Measurements from ENCODE around the gene MSANTD1.
"Not testable (repeated sequence)": the region's sequence is repeated elsewhere in the genome, so short reads cannot be mapped to it uniquely, and the experiment has no call there.

MSANTD1 gene

GRCh38 chr4:3296651-3297050, 47.7 kb downstream of the MSANTD1 start:
- H3K4me3 ChIP-seq (ENCODE audit: low read depth in 1 of 2, low read length in 1 of 2) = no peak overlapping the region
- H3K27me3 ChIP-seq = peaks cover 87% of the 10 kb centered on the region
- no peaks in the 10 kb centered on the region for H3K36me3 ChIP-seq
- no peak overlapping the region for H3K27ac ChIP-seq
- H3K9me3 ChIP-seq = no peaks in the 10 kb centered on the region
- no peak for TF ChIP-seq CTCF (IDR thresholded peaks at IDR 0.05)
- H3K4me1 ChIP-seq (ENCODE audit: control insufficient read depth in 1 of 2, insufficient read depth in 1 of 2, low read depth in 1 of 2, low read length in 1 of 2) = peaks cover 8 to 10% of the 10 kb centered on the region in 2 experiments

DNA sequence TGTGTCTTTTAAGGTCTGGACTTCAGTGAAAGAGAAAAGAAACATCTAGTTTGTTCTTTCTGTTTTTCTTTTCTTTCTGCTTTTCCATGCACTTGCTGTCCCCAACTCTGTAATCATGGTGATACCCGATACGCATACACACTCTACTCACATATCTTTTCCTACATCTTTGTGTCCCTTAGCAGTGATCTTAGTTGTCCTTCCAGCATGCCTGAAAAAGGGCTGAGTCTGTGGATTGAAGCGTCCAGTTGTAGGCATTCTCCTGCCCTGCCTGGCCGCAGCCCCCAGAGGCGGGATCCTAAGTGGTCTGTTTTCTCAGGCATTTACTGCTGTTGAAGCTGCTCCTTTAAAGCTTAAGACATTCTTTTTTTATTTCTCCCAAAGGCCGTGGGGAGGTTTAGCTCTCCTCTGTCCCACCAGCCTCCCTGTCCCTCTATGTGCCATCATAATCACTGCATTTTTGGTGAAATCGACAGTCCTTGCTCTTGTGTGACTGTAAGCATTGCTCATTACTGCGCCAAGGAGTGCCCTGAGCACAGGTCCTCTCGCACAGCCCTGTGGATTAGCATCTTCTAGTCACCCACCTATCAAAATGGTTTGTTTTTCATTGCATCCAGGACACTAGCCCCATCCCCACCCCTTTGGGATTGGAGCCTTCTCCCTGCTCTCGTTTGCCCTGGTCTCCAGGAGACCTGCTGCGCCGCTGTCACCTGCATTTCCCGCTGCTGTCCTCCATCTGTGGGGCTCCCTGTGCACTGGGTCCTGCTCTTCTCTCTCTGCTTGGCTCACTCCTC, 48.3 kb downstream of the MSANTD1 start:
- Histone ChIP-seq H3K4me3 (ENCODE audit: low read depth in 1 of 2, low read length in 1 of 2) (no peak overlapping the region), H3K4me1 (ENCODE audit: control insufficient read depth in 1 of 2, insufficient read depth in 1 of 2, low read depth in 1 of 2, low read length in 1 of 2) (peaks cover 2 to 4% of the 10 kb centered on the region in 2 experiments), H3K36me3 (no peaks in the 10 kb centered on the region), H3K9me3 (no peaks in the 10 kb centered on the region), H3K27ac (no peak overlapping the region), H3K27me3 (peaks cover 87% of the 10 kb centered on the region)
- no peak for TF ChIP-seq CTCF (IDR thresholded peaks at IDR 0.05)

DNA sequence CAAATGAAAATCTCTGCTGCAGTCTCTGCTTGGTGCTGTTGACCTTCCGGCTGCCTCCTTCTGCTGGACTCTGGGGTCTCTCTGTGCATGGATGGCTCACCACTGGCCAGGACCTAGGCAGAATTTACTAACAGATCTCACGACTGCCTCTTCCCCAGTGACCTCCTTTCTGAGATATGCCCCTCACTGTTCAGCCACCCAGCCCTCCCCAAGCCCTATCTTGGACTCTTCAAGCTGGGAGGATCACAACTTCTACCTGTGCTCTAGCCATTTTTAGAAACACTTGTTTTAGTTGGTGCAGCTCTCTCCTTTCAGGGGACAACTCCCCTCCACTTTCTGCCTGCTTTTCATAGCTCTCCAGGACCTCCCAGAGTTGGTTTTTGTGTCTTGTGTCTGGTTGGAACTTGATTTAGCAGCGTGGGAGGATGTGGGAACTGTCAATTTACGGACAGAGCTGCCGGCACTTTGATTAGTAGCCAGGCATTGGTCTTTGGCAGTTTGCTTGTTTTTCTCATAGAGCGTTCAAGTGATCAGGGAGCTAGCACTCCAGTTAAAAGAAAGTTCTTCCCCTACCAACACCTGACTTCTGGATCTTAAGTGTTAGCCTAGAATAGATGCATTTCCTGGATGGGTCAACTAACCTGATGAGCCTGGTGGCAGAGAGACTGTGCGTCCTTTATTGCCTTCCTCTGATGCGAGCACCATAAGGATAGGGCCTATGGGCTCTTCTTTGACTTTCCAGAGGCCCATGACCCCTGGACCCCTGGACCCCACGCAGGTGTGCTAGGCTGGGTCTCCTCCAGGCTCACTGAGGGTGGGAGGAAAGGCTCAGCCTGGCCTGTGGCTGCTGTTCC, 50.4 kb downstream of the MSANTD1 start:
- Histone ChIP-seq H3K4me3 (ENCODE audit: low read depth in 1 of 2, low read length in 1 of 2) (no peak overlapping the region), H3K27ac (no peak overlapping the region), H3K36me3 (no peaks in the 10 kb centered on the region), H3K27me3 (peaks cover 90% of the 10 kb centered on the region), H3K4me1 (ENCODE audit: control insufficient read depth in 1 of 2, insufficient read depth in 1 of 2, low read depth in 1 of 2, low read length in 1 of 2) (no peaks in the 10 kb centered on the region), H3K9me3 (no peaks in the 10 kb centered on the region)
- no peak for TF ChIP-seq CTCF (IDR thresholded peaks at IDR 0.05)

DNA sequence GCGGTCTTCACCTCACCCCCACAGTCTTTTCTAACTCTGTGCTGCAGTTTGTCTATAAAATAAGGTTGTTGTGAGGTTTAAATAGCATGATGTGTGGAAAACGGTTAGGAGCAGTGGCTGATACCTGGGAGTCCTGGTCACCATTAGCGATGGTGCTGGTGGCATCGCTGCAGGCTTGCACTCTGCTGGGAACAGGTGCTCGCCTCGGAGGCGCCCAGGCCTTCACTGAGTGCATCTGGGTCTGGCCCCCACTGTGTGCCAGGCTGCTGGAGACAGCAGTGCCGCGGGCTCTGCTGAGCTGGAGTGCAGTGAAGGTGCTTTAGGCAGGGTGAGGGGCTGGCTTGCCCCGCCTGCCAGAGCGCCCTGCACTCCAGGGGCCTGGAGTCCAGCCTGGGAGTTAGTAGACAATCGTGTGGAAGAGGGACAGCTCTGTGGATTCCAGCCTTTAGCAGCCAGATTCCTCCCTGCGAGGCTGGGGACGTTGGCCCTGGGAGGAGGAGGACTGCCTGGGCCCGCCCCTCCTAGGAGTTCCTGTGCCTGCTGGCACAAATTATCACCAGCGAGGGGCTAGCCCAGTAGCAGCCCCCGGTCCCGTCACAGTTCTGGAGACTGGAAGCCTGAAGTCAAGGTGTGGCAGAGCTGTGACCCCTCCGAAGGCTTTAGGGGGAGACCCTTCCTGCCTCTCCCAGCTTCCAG, 51.2 kb downstream of the MSANTD1 start:
- H3K9me3 ChIP-seq = no peaks in the 10 kb centered on the region
- no peak for TF ChIP-seq CTCF (IDR thresholded peaks at IDR 0.05)
- no peak overlapping the region for H3K4me3 ChIP-seq (ENCODE audit: low read depth in 1 of 2, low read length in 1 of 2)
- no peaks in the 10 kb centered on the region for H3K4me1 ChIP-seq (ENCODE audit: control insufficient read depth in 1 of 2, insufficient read depth in 1 of 2, low read depth in 1 of 2, low read length in 1 of 2)
- no peaks in the 10 kb centered on the region for H3K36me3 ChIP-seq
- H3K27me3 ChIP-seq = peaks cover 90% of the 10 kb centered on the region
- H3K27ac ChIP-seq = no peak overlapping the region

DNA sequence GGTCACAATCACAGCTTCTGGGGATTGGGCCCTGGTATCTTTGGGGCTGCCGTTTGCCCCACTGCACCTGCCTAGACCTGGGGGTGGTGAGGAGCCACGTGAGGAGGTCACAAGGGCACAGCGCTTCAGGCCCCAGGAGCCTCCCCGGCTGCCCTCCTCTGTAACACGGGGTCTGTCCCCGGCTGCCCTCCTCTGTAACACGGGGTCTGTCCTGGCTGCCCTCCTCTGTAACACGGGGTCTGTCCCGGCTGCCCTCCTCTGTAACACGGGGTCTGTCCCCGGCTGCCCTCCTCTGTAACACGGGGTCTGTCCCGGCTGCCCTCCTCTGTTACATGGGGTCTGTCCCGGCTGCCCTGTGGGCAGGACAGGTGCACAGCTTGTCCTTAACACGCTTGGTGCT, 51.9 kb downstream of the MSANTD1 start:
- H3K27me3 ChIP-seq = peaks cover 91% of the 10 kb centered on the region
- not testable (repeated sequence) for H3K36me3 ChIP-seq; H3K9me3 ChIP-seq; H3K4me3 ChIP-seq (ENCODE audit: low read depth in 1 of 2, low read length in 1 of 2); H3K4me1 ChIP-seq (ENCODE audit: control insufficient read depth in 1 of 2, insufficient read depth in 1 of 2, low read depth in 1 of 2, low read length in 1 of 2); H3K27ac ChIP-seq

All from neutrophil (primary cell).